GM19099 (cell line): Measurements from ENCODE around the gene COL27A1.

Experiments used
- POLR2A ChIP-seq: IDR thresholded peaks from 3 replicates; pipeline ENCODE4 v1.6.1; 2011; ENCODE audit warnings: low read depth; ENCODE audit not compliant: insufficient read length; ENCODE audit errors: extremely low read depth

The COL27A1 gene

DNA sequence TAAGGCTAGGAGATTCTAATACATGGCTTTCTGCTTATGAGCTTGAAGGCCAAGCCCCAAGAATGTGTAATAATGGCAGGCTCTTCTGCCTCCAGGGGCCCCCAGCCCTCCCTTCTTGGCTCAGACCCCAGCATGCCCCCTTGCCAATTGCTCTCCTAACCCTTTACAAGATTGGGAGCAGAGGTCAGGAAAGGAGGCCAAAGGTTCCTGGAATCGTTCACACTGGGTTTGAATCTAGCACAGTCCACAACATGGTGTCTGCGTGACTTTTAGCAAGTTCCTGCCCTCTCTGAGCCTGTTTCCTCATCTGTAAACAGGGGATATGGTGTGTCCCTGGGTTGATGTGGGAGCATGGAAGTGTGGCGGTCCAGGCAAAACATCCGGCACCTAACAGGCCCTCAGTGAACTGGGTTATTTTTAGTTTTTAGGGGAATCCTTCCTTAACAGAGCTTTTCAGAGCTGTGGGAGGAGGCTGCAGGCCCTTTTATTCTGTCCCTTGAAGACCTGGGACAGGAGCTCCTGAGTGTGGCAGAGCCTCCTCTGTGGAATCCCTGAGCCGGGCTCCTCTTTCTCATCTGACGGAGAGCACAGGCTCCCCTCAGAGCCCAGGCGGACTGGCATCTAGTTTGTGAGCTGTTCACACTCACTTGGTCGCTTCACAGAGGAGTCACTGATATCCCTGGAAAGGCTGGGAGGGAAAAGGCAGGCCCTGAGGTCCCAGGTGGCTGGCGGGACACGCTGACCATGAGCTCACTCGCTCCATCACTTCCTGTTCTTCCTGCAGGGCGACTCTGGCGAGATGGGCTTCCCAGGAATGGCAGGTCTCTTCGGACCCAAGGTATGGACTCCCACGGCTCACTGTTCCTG lies 144.2 kb downstream of the COL27A1 start:
- TF ChIP-seq POLR2A: no peak

GRCh38 chr9:114300153-114300845 lies 145.0 kb downstream of the COL27A1 start:
- no peak for TF ChIP-seq POLR2A

GRCh38 chr9:114300846-114301797 lies 145.8 kb downstream of the COL27A1 start:
- no peak for TF ChIP-seq POLR2A

GRCh38 chr9:114301798-114302565 lies 146.6 kb downstream of the COL27A1 start:
- no peak for TF ChIP-seq POLR2A

DNA sequence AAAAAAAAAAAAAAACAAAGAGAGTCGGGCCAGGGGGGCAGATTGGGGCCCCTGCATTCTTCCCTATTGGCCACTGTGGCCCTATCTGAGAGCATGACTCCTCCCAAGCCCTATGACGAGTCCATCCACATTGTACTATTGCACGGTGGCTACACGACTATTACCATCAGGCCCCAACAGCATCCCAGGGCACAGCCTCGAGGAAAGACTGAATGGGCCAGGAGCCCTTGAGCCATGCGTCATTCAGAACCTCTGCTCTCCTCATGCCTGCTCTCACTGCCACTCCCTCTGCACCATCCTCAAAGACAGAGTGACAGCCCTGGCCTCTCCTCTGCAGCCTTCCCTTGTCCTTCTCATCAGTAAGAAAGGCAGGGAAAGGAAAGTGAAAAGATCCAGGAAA lies 147.4 kb downstream of the COL27A1 start:
- TF ChIP-seq POLR2A: no peak

- TF ChIP-seq POLR2A: no peak
These were observed 148.2 kb downstream of the COL27A1 start for GRCh38 chr9:114303571-114303970.

- TF ChIP-seq POLR2A: no peak
These were observed 148.6 kb downstream of the COL27A1 start for GRCh38 chr9:114303977-114304376.

DNA sequence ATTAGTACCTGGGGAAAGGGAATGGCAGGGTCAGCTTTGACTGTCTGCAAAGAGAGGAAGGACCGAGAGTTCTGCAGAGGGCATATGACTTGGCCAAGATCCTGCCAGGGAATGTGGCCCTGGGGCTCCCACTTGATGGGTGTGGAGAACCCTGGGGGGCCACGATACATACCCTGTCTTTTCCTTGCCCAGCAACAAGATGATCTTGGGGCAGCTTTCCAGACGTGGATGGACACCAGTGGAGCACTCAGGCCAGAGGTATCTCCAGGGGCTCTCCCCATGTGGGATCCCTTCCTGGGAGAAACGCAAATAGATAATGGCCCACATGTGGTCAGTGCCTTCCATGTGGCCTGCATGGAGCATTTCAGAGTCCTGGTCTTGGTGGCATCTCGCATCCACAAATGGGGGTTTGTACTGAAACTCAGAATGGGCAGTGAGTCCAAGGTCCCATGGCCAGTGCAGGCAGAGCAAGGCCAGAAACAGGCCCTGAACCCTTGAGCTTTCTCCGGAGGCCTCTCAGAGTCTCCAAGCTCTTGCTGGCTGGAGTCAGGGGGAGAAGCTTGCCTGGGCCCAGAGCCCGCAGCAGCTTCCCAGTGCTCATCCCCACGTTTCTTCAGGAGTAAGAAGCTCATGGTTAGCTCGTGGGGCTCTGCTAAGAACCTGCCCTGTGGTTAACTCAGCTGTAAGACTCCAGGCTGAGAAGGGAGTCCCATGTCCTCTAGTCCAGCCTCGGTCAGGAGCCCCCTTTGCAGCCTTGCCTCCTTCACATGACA lies 149.3 kb downstream of the COL27A1 start:
- TF ChIP-seq POLR2A: no peak

GRCh38 chr9:114307899-114308267 lies 152.5 kb downstream of the COL27A1 start:
- TF ChIP-seq POLR2A: no peak

DNA sequence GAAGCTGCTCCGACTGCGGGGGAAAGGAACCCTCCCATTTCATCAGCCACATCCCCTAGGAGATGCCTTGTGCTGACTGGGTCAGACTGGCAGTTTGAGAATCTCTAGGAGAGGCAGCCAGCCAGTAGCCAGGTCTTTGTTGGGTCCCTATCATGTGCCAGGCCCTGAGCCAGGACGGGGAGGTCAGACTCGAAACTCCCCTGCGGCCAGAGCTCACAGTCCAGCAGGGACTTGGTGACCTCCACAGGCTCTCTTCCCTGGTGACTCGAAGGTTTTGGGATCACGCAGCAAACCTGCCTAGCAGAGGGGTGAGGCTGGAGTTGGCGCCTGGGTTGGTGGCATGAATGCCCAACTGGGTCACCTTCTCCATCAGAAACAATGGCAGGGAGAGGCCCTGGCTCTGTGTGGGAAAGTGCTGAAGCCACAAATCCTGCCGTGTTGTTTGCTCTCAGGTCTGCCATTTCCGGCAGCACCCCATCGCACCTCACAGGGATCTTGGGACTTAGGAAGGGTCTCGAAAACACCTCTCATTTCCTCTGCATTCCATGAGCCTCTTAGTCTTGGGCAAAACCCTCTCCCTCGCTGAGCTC lies 153.1 kb downstream of the COL27A1 start:
- no peak for TF ChIP-seq POLR2A

- no peak for TF ChIP-seq POLR2A
These were observed 153.8 kb downstream of the COL27A1 start for GRCh38 chr9:114309096-114309495.

GRCh38 chr9:114310471-114311450 lies 155.4 kb downstream of the COL27A1 start:
- no peak for TF ChIP-seq POLR2A
